Thymus (tissue), 11 donors: Measurements from ENCODE around the gene ATG7. TPM values are rescaled to one million over a fixed set of nuclear protein-coding genes. Genes with fewer than 3 reads are reported as not detected.

Experiments used
- DNase-seq, 9 donors: peaks; one replicate each; pipeline ENCODE4 v3.0.0-alpha.2; 2013; ENCODE audit warnings: low spot score in 9 of 9, low read depth in 6 of 9, missing footprints in 1 of 9
- H3K27ac ChIP-seq, 2 donors: one replicate each; pipeline ENCODE4 v1.5.1; 2013; ENCODE audit warnings: control low read depth in 1 of 2, low read depth in 1 of 2, low read length in 1 of 2, mild to moderate bottlenecking in 1 of 2, moderate library complexity in 1 of 2
- H3K27me3 ChIP-seq, 2 donors: one replicate each; pipeline ENCODE4 v1.5.1; 2013; ENCODE audit warnings: low read length in 1 of 2; ENCODE audit not compliant: control insufficient read depth in 2 of 2, insufficient read depth in 1 of 2
- H3K36me3 ChIP-seq, 2 donors: one replicate each; pipeline ENCODE4 v1.5.1; 2013; ENCODE audit warnings: low read length in 1 of 2, mild to moderate bottlenecking in 1 of 2, moderate library complexity in 1 of 2; ENCODE audit not compliant: control insufficient read depth in 2 of 2, insufficient read depth in 2 of 2
- H3K4me1 ChIP-seq, 2 donors: one replicate each; pipeline ENCODE4 v1.5.1; 2013; ENCODE audit warnings: low read length in 2 of 2; ENCODE audit not compliant: control insufficient read depth in 2 of 2, insufficient read depth in 2 of 2
- H3K4me3 ChIP-seq, 2 donors: one replicate each; pipeline ENCODE4 v1.5.1; 2013; ENCODE audit warnings: low read length in 2 of 2, control low read depth in 1 of 2, mild to moderate bottlenecking in 1 of 2
- H3K9me3 ChIP-seq, 2 donors: one replicate each; pipeline ENCODE4 v1.5.1; 2013; ENCODE audit warnings: low read length in 1 of 2, mild to moderate bottlenecking in 1 of 2; ENCODE audit not compliant: control insufficient read depth in 2 of 2, insufficient read depth in 1 of 2
- WGBS: extraction: QIAGEN DNeasy Blood & Tissue Kit; methylation state at CpG from one replicate; pipeline ENCODE4 v1.1.7; 2013; 5-methylcytosine and 5-hydroxymethylcytosine counted together
- polyA plus RNA-seq: library from polyadenylated mRNA; stranded (reverse); fragments of 200-250 nt; gene quantifications from one replicate; pipeline ENCODE4 v1.2.3, GENCODE V29; 2013
- total RNA-seq: library from RNA; stranded (reverse); fragments of 120-200 nt; gene quantifications from one replicate; pipeline ENCODE4 v1.2.4, GENCODE V29; 2013
- donor health status: healthy.

The ATG7 gene
- total and polyA plus RNA-seq, 2 donors, result 9.0 to 21.7 TPM

DNA sequence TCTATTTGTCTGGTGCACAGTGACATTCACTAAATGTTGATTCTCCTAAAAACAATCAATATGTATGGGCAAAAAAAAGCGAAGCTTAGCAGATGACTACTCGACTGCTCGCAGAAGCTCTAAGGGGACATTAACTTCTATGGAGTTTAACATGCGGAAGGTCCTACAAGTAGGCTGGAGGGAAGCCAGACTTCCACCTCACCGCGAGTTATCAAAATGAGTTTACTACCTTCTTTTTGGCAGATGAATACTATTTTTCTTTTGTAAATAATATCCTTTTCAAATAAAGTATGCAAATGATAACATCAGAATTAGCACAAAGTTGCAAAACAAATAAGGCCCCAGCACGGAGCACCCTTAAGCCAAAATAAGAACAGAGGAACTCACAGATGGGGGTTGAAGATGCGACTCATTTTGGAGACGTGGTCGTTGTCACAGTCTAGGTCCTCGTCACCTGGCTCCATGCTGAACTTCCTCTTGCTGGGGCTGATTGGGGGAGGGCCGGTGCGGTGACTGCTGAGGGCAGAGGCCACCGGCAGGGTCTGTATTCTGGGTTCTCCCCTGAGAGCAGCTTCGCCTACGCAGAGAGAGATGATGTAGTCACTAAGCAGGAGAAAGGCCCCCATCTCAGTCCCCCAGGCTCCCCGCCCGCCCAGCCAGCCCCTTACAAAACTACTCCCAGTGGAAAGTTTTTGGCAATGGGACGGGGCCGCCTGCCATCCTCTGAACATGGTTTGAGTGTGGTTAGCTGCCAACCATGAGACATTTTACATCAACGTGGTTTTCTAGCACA is 329.4 kb downstream of the ATG7 start:
- Histone ChIP-seq H3K36me3 (peaks cover 23 to 36% of the 10 kb centered on the region in 2 donors), H3K27ac (peak overlapping the region; percentile 49 to 67), H3K9me3 (peaks cover 0 to 10% of the 10 kb centered on the region in 2 donors), H3K4me1 (peaks cover 4 to 32% of the 10 kb centered on the region in 2 donors), H3K27me3 (no peaks in the 10 kb centered on the region), H3K4me3 (no peak overlapping the region)
- 49% methylated on average over 21 of the region's 21 CpGs for WGBS
- DNase-seq, result peak in 2 of 9 donors; percentile 46 to 64

DNA sequence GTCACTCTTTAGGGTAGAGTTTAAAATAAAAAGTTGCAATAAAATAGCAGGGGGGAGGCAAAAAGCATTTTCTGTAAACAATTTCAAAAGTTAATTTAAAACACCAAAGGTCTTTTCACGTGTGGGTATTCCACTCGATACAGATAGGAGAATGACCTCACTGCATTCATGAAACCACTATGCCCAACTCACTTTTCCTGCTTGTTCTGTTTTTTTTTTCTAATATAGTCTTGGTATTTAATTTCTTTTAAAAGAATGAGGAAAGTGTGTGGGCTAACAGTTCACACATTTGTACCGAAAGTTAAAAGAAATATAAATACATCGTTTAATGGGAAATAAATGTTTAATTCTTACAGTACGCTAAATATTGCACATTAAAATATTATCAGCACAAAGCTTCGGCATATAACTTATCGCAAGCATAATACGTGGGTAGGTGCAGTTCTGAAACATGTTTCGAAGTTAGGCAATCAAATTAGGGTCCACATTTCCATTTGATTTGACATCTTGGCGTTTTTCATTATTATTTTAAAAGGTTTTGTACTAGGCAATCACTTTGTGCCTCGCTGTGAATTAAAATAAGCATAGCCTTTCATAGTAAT is 330.1 kb downstream of the ATG7 start:
- no peaks in the 10 kb centered on the region for H3K27me3 ChIP-seq
- no peak for DNase-seq
- no peak overlapping the region for H3K4me3 ChIP-seq
- peaks cover 0 to 10% of the 10 kb centered on the region in 2 donors for H3K9me3 ChIP-seq
- peak overlapping the region in 1 of 2 donors; percentile 67 for H3K27ac ChIP-seq
- H3K36me3 ChIP-seq, result peaks cover 23 to 31% of the 10 kb centered on the region in 2 donors
- WGBS, result 84% methylated on average over 11 of the region's 11 CpGs
- H3K4me1 ChIP-seq, result peaks cover 4 to 32% of the 10 kb centered on the region in 2 donors

DNA sequence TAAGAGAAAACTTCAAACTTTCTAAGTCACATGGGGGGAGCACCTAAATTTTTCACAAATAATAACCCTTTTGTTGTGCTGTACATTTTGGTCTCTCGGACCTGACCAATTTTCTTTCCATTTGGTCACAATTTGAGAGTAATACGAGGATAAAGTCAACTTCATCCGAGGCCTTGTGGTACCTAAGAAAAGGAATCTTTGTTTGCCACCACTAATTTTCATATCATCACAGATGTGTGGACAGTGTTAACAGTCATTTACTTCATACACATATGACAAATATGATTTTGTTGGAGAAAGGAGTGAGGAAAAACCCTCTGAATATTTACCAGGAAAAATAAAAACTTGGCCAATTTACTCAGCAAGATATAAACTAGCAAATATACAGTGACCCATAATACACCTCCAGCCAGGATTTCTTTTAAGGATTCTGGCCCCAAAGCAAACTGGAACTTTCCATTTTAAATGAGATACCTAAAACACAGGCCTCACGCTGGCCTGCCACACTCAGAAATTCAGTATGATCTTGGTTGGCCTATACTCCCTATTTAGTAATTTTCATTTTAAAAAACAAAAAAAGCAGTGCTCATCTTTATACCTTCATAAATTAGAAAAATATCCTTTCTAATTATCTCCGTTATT is 330.8 kb downstream of the ATG7 start:
- no peaks in the 10 kb centered on the region for H3K27me3 ChIP-seq
- peaks cover 0 to 5% of the 10 kb centered on the region in 2 donors for H3K9me3 ChIP-seq
- peaks cover 4 to 32% of the 10 kb centered on the region in 2 donors for H3K4me1 ChIP-seq
- no peak for DNase-seq
- H3K4me3 ChIP-seq, result no peak overlapping the region
- peak overlapping the region in 1 of 2 donors; percentile 56 for H3K27ac ChIP-seq
- 96% methylated on average over 5 of the region's 5 CpGs for WGBS
- H3K36me3 ChIP-seq, result peaks cover 23 to 27% of the 10 kb centered on the region in 2 donors

DNA sequence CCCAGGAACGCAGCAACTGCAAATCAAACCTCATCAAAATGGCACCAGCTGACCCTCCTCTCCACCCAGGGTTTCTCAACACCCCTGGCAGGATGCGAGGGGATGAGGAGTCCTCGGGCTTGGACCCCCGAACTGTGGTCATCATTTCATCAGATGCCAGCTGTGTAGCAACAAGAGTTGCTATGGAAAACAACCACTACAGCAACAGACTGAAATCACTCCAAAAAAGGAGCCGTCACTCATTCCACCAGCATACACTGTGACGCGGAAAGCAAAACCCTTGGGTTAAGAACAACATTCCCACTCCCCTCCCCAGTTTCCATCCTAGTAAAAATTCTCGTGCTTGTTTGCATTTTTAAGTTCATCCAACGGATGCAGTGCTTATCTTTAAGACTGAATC is 331.4 kb downstream of the ATG7 start:
- Histone ChIP-seq H3K27me3 (no peaks in the 10 kb centered on the region), H3K4me1 (peaks cover 4 to 32% of the 10 kb centered on the region in 2 donors), H3K36me3 (peaks cover 20 to 24% of the 10 kb centered on the region in 2 donors), H3K9me3 (no peaks in the 10 kb centered on the region), H3K27ac (peak overlapping the region; percentile 56 to 64), H3K4me3 (no peak overlapping the region)
- DNase-seq, result no peak
- 90% methylated on average over 9 of the region's 9 CpGs for WGBS

DNA sequence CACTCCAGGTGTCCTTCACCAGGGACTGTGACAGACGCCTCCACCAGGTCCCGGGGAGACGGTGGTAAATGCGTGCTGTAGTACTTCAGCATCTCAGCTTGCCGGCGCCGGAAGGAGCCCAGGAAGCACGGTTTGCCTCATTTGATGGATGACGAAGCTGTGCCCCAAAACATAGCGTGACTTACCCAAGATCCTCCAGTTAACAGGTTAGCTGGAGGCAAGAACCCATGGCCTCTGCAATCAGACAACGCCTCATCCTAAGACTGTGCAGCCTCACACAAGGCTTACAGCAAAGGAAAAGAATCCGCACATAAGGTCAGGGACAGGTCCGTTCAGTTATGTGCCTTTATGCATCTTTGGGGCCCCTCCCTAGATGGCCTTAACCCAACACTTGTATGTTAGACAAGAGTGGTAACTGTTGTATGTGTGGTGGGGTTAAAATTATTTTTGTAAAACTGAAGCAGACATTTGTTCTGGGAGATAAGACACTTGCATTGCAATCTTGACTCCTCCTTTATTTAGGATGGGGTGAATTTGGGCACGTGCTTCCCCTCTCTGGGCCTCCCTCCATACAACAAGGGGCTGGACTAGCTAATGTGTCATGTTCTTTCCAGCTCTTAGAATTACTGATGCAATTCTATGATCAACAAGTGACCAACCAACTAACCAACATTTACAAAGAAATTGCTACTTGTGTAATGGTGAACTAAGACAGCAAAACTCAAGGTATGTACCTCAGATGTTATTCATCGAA is 332.1 kb downstream of the ATG7 start:
- Histone ChIP-seq H3K27me3 (no peaks in the 10 kb centered on the region), H3K9me3 (no peaks in the 10 kb centered on the region), H3K27ac (peak overlapping the region; percentile 56 to 61), H3K4me1 (peaks cover 4 to 36% of the 10 kb centered on the region in 2 donors), H3K4me3 (no peak overlapping the region), H3K36me3 (peaks cover 20 to 24% of the 10 kb centered on the region in 2 donors)
- WGBS, result 89% methylated on average over 15 of the region's 15 CpGs
- DNase-seq, result no peak

DNA sequence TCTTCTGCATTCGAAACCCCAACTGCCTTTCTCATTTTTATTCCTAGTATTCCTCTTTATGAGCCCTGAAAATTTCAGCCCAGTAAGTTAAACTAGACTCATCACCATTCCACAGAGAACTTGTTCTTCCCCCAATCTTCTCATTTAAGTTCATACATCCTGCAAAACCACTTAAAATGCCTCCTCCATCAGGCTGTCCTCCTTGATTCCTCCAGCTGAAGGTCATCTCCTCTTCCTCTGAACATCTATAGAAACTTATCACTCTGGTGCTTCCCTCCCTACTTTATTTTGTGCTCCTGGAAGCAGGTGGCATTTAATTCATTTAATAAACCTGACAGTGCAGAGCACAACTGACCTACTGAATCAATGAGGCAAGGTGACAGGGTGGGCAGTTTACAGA is 333.2 kb downstream of the ATG7 start:
- Histone ChIP-seq H3K9me3 (no peaks in the 10 kb centered on the region), H3K4me3 (no peak overlapping the region), H3K36me3 (peaks cover 17% of the 10 kb centered on the region in 2 donors), H3K4me1 (peaks cover 4 to 40% of the 10 kb centered on the region in 2 donors), H3K27me3 (no peaks in the 10 kb centered on the region), H3K27ac (no peak overlapping the region)
- WGBS, result 98% methylated on average over 1 of the region's 1 CpG
- DNase-seq, result no peak

DNA sequence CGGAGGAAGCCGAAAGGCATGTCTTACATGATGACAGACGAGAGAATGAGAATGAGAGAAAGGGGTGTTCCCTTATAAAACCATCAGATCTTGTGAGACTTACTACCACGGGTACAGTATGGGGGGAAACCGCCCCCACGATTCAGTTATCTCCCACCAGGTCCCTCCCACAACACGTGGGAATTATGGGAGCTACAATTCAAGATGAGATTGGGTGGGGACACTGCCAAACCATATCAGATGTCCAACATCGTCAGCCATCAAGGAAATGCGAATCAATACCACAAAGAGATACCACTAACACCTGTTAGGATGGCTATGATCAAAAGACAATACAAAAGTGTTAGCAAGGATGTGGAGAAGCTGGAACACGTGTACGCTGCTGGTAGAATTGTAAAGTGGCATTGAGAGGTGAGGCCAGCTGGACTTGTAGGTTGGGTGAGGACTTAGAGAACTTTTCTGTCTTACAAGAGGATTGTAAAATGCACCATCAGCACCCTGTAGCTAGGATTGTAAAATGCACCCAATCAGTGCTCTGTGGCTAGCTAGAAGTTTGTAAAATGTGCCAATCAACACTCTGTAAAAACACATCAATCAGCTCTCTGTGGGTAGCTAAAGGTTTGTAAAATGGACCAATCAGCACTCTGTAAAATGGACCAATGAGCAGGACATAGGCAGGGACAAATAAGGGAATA is 334.0 kb downstream of the ATG7 start:
- 91% methylated on average over 11 of the region's 11 CpGs for WGBS
- Histone ChIP-seq H3K9me3 (no peaks in the 10 kb centered on the region), H3K27me3 (no peaks in the 10 kb centered on the region), H3K4me3 (no peak overlapping the region), H3K27ac (no peak overlapping the region), H3K36me3 (peaks cover 8% of the 10 kb centered on the region in 2 donors), H3K4me1 (peaks cover 4 to 33% of the 10 kb centered on the region in 2 donors)
- DNase-seq, result no peak

DNA sequence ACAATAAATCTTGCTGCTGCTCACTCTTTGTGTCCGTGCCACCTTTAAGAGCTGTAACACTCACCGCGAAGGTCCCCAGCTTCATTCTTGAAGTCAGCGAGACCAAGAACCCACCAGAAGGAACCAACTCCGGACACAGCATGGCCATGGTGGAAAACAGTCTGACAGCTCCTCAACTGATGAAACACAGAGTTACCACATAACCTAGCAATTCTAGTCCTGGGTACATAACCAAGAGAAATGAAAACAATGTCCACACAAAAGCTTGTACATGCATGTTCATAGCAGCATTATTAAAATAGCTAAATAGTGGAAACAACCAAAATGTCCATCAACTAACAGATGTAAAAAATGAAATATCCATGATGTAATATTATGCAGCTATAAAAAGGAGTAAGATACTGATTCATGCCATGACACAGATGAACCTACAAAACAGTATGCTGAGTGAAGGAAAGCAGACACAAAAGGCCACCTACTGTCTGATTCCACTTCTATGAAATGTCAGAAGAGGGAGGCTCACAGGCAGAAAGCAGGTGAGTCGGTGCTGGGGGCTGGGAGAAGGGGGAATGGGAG is 334.8 kb downstream of the ATG7 start:
- Histone ChIP-seq H3K9me3 (no peaks in the 10 kb centered on the region), H3K4me3 (no peak overlapping the region), H3K36me3 (peaks cover 3% of the 10 kb centered on the region in 2 donors), H3K27me3 (no peaks in the 10 kb centered on the region), H3K4me1 (peaks cover 3 to 28% of the 10 kb centered on the region in 2 donors), H3K27ac (peak overlapping the region in 1 of 2 donors; percentile 46)
- WGBS, result 96% methylated on average over 6 of the region's 6 CpGs
- DNase-seq, result no peak
